ENCODE data around the gene LPXN.
A peak's percentile ranks its signal among the peaks of the same experiment; 100 is the strongest.
"Not testable (repeated sequence)": the region's sequence is repeated elsewhere in the genome, so short reads cannot be mapped to it uniquely, and the experiment has no call there.

Gene LPXN

DNA sequence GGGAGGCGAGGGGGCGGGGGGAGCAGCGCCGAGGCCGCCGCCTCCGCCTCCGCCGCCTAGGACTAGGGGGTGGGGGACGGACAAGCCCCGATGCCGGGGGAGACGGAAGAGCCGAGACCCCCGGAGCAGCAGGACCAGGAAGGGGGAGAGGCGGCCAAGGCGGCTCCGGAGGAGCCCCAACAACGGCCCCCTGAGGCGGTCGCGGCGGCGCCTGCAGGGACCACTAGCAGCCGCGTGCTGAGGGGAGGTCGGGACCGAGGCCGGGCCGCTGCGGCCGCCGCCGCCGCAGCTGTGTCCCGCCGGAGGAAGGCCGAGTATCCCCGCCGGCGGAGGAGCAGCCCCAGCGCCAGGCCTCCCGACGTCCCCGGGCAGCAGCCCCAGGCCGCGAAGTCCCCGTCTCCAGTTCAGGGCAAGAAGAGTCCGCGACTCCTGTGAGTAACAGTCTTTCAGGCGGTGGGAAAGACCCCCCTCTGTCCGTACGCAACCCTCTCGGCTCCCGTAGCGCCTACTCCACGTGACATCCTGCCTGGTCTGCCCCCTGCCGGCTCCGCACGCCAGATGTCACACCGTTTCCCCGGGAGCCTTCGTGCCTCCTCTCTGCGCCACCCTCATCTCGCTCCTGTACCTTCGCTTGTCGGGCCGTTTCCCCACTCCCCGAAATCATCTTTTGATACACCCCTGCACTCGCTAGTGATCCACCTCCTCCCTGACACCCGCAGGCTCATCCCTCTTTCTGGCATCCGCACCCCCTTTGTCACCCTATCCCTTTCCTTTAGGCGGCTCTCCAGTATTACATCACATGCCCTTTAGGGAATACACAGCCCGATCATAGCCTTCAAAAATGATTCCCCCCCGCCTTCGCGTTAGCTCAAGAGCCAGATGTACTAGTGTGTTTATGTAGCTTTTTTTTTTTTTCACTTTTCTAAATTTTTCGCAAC is 3.8 kb upstream of the LPXN start:
- intact Hi-C loops (cut with DNase I) = loop anchor here (5.0 kb wide), 1 partner anchor 38 kb away; no protein-coding TSS in a partner anchor
- DNase-seq = peak; percentile 88 to 98 (median 93)

DNA sequence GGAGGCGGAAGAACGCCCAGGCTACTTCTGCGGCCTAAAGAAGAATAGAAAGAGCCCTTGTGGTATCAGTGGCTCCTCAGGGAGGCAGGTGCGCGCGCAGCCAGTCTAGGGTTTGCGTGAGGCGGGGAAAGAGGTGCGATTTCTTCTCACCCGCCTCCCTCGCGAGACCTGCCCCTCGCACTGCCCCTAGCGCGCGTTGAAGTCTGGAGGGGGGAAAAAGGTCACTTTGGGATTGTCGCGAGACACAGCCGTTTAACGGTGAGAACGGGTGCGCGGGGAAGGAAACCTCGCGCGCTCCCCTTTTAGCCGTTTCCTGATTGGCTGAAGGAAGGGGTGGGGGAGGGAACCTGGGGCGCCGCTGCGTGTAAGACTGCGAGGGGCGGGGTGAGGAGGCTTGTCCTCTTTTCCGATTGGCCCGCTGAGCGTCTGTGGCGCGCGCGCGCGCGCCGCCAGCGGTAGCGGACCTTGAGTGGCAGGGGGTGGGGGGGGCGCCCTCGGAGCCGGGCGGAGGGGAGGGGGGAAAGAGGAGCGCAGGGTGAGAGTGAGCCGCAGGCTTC is 3.1 kb upstream of the LPXN start, which contains the start of gene ZFP91:
TSS of gene ZFP91 (plus strand) at position 429 of the 557 bp plus-strand sequence. CDS start 219 bp downstream, outside the sequence.
- intact Hi-C loops (cut with DNase I) = no loop called here
- peak; percentile 93 to 98 (median 96) for DNase-seq

DNA sequence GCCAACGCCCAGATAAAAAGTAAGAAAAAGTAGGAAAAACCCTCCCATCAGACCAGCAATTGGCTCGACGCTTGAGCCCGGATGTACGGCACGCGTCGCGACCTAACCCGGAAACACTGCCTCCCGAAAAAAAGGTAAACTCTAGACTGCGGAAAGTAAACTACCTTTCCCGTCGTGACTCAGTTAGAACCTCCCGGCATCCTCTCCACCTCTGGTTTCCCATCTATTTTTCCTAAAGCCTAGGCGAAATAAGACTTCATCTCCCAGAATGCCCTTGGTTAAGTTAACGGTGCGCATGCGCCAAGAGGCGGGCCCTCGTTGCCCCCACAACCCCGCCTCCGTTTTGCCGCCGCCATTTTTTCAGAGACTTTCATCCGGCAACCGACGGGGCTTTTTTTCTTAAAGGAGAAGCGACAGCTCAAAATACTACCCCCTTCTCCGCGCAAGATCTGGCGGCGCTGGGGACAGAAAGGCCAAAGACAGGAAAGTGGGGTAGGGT is 2.5 kb upstream of the LPXN start:
- DNase-seq = peak; percentile 87 to 98 (median 90)
- intact Hi-C loops (cut with DNase I) = no loop called here

DNA sequence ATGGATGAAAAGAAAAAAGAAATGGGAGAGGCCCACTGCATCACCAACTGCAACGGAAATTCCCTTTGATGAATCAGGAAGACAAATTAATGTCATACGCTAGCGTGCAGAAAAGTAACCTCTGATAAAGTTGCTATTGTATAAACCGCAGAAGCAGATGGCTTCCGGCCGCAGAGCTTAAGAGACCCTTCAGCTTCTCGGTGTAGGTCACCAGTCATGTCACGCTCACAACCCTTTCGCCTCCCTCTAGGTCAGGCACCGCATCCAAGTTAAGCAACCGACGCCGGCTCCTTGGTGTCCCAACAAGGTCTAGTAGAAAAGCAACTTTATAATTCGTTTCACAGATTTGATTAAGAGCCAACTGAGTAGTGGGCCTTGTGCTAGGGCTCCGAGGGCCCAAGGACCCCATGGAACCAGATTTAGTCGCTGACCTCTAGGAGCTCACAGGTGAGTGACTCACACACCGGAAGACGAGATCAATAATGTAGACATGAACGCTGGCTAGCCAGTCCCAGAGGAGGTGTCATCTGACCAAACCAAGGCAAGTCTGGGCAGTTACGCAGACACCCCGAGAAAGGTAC is 2.0 kb upstream of the LPXN start:
- intact Hi-C loops (cut with DNase I) = loop anchor here (2.0 kb wide), 1 partner anchor 97 kb away; no protein-coding TSS in a partner anchor
- peak in 5 of 10 donors; percentile 12 to 84 (median 77) for DNase-seq

GRCh38 chr11:58576887-58577471 is 1.3 kb upstream of the LPXN start:
- intact Hi-C loops (cut with DNase I) = loop anchor here (2.0 kb wide), 1 partner anchor 98 kb away; no protein-coding TSS in a partner anchor
- DNase-seq = no peak

DNA sequence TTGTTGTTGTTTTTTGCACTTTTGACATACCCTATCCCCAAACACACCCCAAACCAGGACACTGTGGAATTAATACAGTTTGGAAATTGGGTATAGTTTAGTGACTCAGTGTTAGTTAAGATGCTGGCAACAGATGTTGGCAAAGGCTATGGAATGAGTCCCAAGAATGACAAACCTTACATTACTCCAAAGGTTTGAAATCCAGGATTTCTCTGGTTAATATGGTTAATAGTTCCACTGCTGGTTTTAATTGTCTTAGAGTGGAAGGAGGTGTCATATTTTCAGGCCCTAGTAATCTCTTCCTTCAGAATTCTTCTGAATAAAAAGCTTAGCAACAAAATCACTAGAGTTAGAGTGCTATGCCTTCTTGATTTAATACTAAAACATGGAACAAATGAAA is 775 bp downstream of the LPXN start:
- intact Hi-C loops (cut with DNase I) = no loop called here
- no peak for DNase-seq

DNA sequence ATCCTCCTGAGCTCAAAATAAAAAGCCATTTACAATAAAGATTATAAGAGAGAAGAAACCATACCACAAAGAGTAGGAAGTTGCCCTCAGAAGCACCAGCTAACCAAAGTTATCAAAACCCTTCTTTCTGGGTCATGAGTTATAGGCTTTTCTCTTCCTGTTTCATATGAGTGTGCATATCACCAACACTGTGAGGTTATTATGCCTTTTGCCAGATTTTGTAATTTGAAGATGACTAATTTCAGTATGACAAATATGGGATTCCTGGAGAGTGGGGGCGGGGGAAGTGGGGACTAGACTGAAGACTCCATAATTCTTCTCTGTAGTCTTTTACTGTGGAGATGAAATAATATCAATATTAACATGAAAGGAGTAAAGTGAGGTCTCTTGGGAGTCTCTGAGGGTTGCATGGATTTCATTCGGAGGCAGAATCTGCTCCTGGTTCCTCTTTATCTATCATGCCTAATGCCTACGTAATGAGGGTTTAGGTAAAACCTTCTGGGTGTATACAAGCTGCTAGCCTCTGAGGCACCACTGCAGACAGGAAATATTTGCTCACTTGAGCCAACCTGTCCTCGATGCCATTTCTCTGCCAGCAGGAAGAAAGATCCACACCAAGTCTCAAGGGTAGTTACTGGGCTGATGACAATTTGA is 2.1 kb downstream of the LPXN start:
- DNase-seq = no peak
- intact Hi-C loops (cut with DNase I) = no loop called here

DNA sequence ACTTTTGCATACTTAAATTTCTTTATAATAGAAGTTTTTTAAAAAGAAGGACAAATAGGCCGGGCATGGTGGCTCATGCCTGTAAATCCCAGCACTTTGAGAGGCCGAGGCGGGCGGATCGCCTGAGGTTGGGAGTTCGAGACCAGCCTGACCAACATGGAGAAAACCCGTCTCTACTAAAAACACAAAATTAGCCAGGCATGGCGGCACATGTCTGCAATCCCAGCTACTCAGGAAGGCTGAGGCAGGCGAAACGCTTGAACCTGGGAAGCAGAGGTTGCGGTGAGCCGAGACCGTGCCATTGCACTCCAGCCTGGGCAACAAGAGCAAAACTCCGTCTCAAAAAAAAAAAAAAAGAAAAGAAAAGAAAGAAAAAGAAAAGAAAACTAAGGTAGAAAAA is 2.8 kb downstream of the LPXN start:
- intact Hi-C loops (cut with DNase I) = not testable (repeated sequence)

GRCh38 chr11:58567889-58568512 is 7.7 kb downstream of the LPXN start:
- DNase-seq = peak in 8 of 10 donors; percentile 44 to 91 (median 58)

More for the DNA sequence above, 2.8 kb downstream of the LPXN start:
- peak in 2 of 10 donors; percentile 66 to 67 for DNase-seq

DNA sequence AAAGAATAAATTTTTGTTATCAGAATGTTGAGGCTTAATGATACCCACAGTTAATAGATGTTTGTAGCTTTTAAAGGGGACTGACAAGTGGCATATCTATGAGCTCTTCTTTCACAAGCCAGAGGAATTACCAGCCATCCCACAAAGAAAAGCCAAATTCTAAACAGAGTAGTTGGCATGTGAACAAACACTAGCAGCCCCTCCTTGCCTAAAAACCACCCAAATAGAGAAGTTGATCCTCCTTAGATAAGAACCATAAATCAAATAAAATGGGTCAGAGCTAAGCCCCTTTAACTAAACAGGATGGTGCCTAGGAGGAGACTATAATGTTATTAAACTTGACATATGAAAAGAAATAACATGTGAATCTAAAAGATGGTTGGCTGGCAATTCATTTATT is 11.4 kb downstream of the LPXN start:
- intact Hi-C loops (cut with DNase I) = no loop called here
- DNase-seq = no peak

More at GRCh38 chr11:58567889-58568512, 7.7 kb downstream of the LPXN start:
- intact Hi-C loops (cut with DNase I) = no loop called here

DNA sequence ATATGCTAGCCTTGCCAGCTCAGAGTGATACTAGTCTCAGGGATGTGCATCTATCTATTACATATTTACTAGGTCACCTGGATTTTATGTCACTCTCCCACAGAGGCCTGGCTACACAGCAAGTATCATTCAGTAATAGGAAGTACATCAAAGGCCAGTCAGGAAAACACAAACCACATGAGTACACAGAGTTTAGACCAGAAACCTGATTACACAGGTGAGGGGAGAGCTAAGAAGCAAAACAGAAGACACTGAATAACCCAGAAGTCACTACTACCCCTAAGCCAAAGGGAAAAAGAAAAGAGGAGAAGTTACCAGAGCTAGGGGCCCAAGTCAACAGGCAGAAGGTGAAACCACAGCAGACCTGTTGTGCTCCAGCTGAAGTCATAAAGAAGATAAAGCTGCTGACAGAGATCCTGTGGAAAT is 13.3 kb downstream of the LPXN start:
- no peak for DNase-seq
- intact Hi-C loops (cut with DNase I) = no loop called here

- intact Hi-C loops (cut with DNase I) = no loop called here
- DNase-seq = no peak
Observed at GRCh38 chr11:58561394-58562098, 14.1 kb downstream of the LPXN start.

GRCh38 chr11:58560842-58561241 is 14.8 kb downstream of the LPXN start:
- no peak for DNase-seq

DNA sequence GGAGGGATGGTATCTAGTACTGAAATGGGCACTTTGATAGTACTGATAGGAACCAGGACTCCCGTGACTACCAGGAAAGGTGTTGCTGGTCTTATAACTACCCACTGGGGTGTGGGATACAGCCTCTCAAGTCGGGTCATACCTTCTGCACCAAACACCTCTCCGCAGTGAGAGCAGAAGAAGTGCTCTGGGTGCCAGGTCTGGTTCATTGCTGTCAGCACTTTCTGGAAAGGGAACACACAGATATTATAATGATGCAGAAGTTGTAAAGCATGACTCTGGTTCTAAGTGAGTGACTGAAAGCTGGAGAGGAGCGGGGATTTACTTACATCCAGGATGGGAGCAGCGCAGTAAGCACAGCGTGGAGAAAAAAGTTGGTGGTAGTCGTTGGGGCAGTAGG is 26.0 kb downstream of the LPXN start:
- no peak for DNase-seq
- intact Hi-C loops (cut with DNase I) = no loop called here

More at GRCh38 chr11:58560842-58561241, 14.8 kb downstream of the LPXN start:
- intact Hi-C loops (cut with DNase I) = no loop called here

GRCh38 chr11:58546841-58547240 is 28.8 kb downstream of the LPXN start:
- intact Hi-C loops (cut with DNase I) = no loop called here
- no peak for DNase-seq

- intact Hi-C loops (cut with DNase I) = no loop called here
- DNase-seq = peak in 2 of 10 donors; percentile 72 to 80
Observed at GRCh38 chr11:58531865-58532341, 43.8 kb downstream of the LPXN start.

GRCh38 chr11:58530236-58530635 is 45.4 kb downstream of the LPXN start:
- no peak for DNase-seq
- intact Hi-C loops (cut with DNase I) = no loop called here

DNA sequence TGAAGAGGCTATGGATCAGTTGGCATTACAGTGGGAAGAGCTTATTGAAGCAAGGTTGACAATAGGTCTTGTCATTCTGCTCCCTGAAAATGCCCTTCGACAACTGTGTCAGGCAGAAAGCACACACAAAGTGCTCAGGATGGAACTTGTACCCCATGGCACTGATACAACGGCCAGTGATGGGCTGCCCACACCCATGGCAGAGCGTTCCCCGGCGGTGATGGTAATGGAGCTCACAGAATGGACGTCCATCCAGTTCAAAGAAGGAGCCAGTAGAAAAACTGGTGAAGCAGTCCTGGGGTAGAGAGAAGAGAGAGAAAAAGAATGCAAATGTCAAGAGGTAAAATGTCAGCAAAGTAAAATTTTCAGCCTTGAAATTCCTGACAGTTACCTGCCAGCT is 48.2 kb downstream of the LPXN start:
- peak in 1 of 10 donors; percentile 62 for DNase-seq
- intact Hi-C loops (cut with DNase I) = no loop called here

DNA sequence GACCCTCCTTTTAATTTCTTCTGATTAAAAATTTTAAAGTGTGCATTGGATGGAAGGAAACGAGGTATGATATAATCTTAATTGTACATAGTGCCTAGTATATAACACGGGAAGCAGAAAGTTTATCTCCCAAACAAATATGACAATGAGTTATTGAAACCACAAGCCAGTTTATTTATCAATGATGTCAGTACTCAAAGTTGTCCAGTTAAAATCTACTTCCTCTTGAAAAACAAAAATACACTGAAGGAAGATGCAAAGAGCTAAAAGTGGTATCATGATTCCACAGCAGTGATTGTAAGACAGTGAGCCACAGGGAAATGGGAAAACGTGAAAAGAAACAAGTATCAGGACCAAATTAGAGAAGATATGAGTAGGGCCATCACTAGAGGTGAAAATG is 48.9 kb downstream of the LPXN start:
- intact Hi-C loops (cut with DNase I) = no loop called here
- DNase-seq = no peak
